Stimulated activated CD4-positive, alpha-beta T cell treated with anti-CD3 and anti-CD28 coated beads, Interleukin-15, amount 100 ng/mL, for 48 hours (primary cell): ENCODE measurements around the gene LSAMP.

Experiments used
- DNase-seq, 2 donors: peaks; one replicate each; pipeline ENCODE4 v3.0.0-alpha.2; 2020; ENCODE audit warnings: low read depth in 2 of 2

Gene LSAMP

DNA sequence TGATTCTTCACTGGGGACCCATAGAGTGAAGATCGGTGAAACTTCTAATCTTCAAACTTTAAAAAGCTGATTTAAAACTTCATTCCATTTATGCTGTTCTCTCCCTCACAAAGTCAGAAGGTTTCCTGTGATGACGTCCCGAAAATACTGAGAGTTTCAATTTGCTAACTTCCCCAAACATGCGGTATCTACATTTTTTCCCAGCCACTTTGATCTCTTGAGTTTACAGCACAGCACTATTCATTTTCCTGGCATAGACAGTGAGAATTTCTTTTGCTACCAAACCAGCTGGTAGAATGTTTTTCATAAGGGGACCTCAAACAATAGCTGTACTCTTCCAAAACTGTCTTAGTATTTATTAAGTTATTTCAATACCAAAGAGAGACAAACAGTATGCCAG, 156.8 kb downstream of the LSAMP start:
- DNase-seq: no peak

GRCh38 chr3:116285781-116286421, 159.4 kb downstream of the LSAMP start:
- no peak for DNase-seq

DNA sequence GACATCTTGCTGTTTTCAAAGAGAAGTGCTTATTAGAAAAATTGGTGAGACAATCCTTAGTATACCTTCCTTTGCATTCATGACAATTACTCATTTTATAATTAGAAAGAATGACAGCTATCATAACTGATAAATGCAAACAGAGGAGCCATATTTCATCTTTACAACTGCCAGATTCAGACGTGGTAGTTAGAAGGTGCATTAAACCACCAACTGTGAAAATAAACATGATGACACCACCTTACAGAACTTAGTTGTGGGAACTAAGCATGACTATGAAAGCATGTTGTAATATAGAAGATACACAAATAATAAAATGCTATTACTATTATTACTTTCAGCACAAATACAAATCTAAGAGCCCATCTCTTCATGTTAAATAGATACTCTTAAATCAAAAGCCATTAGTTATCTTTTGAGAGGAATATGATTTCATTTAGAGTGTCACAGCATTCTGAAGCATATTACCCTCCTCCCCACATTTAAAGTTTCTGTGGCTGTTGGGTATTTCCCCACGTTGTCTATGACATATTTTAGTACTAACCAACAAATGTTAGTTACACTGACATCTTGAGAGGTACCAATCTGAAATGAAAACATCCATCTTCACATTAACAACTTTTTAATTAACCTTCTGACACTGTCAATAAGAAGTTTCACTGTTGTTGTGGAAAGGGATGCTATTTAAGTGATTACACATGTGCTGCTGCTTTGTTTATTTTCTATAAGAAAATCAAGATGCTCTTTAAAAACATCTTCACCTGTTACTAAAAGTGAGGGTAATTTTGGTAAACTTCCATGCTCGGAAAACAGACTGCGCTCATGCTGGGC, 163.8 kb downstream of the LSAMP start:
- DNase-seq: no peak

DNA sequence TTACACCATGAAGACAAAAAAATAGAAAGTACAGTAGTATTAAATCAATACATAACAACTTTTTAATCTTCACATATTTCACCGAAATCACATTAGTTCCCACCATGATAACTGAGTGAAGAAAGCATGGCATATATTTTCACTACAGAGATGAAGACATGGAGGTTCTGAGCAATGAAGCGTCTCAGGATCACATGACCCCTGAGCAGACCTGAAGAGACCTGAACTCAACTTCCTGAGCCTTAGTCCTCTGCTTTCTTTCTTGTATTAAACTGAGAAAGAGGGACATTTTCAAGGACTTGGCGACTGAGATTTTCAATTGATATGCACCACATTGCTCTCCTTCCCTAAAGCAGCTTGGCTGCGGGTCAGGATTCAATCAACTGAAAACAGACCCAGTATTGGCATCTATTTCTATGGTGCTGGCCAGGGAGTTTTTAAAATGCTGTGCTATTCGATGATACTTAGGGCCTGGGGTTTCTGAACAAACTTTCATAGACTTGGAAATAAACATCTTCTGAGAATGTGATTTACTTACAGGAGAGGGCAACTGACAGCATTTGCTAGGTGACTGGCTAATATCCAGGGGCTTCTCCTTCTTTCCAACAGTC, 165.1 kb downstream of the LSAMP start:
- DNase-seq: no peak

GRCh38 chr3:116276675-116277074, 168.6 kb downstream of the LSAMP start:
- DNase-seq: no peak

DNA sequence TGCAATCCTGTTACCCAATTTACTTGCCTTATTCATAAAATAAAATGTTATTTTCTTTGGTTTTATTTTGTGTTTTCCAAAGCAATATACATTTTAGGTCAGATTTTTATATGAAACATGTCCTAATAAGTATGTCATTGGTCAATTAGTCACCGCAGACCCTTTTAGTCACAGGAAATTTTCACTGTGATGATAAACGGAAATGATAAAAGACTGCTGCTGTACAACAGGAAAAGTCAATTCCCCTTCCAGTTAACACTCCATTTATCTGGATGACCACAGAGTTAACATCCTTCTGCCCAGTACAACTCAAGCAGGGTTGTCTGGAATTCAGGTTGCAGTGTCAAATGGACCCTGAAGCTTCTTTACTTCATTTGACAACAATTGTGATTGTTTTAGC, 175.2 kb downstream of the LSAMP start:
- no peak for DNase-seq

- no peak for DNase-seq
Observed at GRCh38 chr3:116267116-116267515, 178.2 kb downstream of the LSAMP start.

GRCh38 chr3:116265976-116266584, 179.2 kb downstream of the LSAMP start:
- DNase-seq: no peak

GRCh38 chr3:116265320-116265695, 180.0 kb downstream of the LSAMP start:
- DNase-seq: no peak

- DNase-seq: no peak
Observed at GRCh38 chr3:116264546-116265319, 180.6 kb downstream of the LSAMP start.

DNA sequence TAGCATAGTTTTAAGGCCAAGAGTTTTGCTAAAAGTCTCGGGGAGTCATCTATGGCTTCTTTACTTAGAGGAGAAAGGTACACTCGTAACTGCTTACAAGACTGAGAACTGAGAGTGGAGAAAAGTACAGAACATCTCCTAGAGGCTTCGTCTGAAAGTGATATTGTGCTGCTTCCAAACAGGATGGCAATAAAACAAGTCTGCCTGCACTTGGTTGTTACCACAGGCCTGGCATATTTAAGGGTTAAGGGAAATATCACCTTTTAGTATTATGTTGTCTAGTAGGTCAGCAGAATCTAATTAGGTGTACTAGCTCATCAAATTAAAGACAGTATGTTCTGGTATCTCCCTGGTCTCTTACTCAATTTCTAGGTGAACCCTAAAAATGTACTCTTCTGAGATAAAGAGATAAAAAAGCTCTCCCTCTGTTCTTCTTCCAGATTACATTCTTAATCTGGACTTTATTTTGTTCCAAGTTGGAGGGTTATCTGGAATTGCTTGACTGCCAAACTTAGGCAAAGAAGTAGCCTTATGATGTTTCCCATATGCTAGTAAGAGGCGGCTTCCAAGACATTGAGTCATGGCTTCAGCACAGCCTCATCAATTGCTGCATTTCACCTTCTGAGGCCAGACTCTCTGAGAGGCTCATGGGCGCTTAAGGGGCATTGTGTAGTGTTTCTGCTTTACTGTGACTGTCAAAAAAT, 181.3 kb downstream of the LSAMP start:
- no peak for DNase-seq

GRCh38 chr3:116260491-116260890, 184.8 kb downstream of the LSAMP start:
- no peak for DNase-seq

DNA sequence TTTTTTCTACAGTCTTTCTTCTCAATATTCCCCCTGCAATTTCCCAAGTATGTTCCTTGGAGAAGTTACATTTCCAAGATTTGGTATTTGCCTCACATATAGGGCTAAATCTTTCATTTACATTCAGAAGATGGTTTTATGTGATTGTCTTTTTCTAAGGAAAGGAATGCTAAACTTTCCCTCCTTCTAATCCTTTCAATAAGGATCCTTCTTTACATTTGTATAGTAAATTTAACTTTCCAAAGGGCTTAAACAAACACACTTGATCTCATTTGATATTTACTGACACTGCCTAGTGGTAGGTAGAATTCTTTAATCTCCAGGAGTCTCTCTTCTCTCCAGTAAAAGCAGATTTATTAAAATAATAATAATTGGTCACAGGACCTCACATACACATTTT, 185.3 kb downstream of the LSAMP start:
- no peak for DNase-seq

DNA sequence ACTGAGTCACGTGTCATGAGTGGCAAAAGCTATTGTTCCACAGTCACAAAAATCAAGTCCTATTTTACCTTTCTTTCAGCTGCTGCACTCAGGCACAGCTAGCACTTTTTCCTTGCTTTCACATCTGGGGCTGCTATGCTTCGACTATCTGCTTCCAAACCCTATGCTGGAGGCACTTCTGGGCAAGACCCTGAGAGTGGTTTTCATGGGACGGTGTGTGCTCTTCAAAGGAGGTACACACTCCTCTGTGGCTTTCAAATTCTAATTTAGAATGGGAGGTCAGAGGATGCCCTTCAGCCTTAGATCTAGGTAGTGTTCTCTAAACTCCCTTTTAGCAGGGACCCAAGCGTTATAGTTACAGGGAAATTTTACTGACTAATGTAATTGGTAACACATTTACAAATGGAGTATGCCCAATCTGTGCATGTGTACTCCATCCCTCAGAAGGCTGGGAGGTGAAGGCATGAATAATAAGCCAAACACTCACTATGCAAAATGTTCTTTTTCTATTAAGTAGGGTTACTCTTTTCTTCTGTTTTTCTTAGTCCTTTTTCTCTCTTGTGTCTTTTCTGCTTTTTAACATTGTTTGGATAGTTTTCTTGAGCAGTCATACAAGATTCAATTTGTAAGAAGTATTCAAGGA, 188.3 kb downstream of the LSAMP start:
- DNase-seq: no peak

DNA sequence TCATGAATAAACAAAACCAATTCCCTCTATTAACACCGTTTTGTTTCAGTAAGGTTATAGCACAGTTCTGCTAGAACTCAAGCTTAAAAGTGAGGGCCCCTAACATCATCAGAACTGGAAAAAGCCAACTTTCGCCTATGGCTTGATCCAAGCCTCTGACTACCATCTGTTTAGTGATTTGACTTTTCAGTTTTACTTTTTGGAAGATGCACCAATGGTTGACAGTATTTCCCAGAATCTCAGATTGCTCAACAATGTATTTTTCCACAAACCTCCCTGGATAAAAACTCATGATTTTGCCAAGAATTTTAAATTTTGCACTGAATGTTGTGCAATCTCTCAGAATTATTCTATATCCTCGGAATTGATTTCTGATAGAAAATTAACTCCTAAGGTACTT, 190.7 kb downstream of the LSAMP start:
- DNase-seq: no peak

DNA sequence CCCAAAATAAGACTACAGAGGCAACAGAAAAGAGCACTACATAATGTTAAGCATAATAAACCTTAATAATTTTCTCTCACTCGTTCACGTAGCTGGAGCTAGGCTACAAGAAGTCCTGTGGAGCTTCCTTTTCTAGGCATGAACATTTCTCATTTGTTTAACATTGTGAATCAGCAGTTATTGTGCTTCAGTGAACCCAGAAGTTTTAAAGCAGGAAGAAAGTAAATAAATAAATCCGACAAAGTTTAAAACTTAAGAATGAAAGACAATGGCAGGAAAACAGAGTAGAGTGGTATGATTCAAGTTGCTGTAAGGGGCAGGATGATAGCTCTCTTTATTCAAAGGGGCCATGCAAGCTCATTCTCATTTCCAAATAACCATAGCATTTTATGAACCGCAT, 191.8 kb downstream of the LSAMP start:
- DNase-seq: no peak

DNA sequence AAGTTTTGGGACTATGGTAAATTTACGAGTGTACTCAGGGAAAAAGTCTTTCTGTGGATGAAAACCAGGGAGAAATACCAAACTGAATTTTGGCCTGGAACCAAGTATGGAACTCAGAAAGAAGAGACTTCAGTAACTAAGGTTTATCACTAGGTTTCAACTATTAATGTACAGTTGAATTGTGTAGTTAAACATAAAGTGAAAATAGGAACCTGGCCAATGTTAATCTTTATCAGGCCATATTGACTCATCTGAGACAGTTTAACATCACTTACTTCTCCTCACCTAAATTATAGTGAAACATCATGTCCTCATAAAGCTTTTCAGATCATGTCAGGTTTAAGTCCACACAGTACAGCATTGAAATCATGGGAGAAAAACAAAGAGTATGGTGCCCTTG, 197.7 kb downstream of the LSAMP start:
- DNase-seq: no peak

DNA sequence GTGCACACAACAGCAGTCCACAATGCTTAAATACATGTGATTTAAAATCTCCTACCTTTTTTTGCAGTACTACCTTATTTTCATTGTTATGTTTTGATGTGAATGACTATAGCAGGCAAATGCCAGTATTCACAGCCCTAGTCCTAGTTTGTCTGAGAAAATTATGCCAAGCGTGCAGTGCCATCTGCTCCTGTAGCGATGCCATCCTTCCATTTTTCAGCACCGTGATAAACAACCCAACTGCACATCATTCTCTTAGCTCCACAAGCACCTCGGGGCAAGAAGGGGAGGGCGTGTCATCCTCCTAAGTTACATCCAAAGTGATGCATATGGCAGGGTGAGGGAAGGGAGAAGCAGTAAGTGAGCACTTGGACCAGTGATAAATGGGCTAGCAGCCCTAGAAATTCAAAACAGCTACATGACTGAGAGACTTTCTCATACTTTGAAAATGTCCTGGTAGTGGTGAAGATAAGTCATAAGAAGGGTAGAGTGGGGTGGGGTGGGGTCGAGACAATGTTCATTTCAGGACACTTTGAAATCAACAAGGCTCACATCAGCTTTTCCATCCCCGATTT, 198.8 kb downstream of the LSAMP start:
- DNase-seq: no peak

GRCh38 chr3:116242825-116243224, 202.5 kb downstream of the LSAMP start:
- DNase-seq: no peak

GRCh38 chr3:116241677-116242076, 203.6 kb downstream of the LSAMP start:
- no peak for DNase-seq
